ENCODE results near the gene GRWD1. TPM values are rescaled to one million over a fixed set of nuclear protein-coding genes. Genes with fewer than 3 reads are reported as not detected.
A peak's percentile ranks its signal among the peaks of the same experiment; 100 is the strongest.

The GRWD1 gene
- total and polyA plus RNA-seq, 2 of the 13 experiments (the other 11 are each of a cell fraction or from before 2014, with no cell fraction given): 10.8 to 46.6 TPM

DNA sequence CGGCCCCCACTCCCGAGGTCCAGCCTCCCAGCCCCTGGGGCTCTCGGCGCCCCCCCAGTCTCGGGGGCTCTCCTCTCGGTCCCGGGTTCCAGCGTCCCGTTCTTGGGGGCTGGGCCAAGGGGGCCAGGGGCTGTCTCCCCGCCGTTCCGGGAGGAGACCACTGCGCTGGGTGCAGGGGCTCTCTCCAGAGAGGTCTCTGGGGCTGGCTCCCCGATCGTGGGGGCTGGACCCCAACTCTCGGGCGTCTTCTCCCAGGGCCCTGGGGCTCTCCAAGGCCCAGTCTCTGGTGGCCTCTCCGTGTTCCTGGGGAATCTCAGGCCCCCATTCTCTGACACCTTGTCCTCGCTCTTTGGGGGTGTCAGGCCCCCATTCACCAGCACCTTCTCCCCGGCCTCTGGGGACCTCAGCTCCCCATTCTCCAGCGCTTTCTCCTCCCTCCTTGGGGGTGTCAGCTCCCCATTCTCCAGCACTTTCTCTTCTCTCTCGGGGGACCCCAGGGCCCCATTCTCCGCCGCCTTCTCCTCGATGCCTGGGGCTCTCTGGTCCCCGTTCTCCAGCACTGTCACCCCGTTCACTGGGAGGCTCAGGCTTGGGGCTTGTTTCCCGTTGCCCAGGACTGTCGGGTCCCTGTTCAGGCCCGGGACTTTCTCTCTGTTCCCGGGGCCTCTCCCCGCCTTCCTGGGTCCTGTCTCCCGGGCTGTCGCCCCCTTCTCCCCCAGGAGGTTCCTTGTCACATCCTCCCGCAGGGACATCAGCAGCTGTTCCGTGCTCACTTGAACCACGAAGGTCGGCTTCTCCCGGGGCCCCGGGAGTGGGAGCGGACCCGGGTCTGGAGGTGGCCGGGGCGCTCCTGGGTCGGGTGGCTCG is 52.2 kb downstream of the GRWD1 start:
- ChIA-PET CTCF (ENCODE audit: low intra/inter-chr PET ratio, low total read pairs) (no interaction called here), POLR2A (no interaction called here)
- Histone ChIP-seq H4K20me1 (ENCODE audit: insufficient read depth, low read length) (no peaks in the 10 kb centered on the region), H3K27me3 (ENCODE audit: control insufficient read depth in 1 of 2, insufficient read depth in 2 of 2, low read length in 2 of 2) (peaks cover 0 to 9% of the 10 kb centered on the region in 2 experiments; a peak in 1 of 5 replicates), H3K4me1 (ENCODE audit: insufficient read depth, low read length) (peaks cover 43% of the 10 kb centered on the region), H3K79me2 (ENCODE audit: insufficient read depth, low read length) (no peaks in the 10 kb centered on the region), H3K36me3 (replicated peaks in 1 of 2; ENCODE audit: control insufficient read depth in 1 of 2, insufficient read depth in 2 of 2, low read length in 2 of 2) (no peaks in the 10 kb centered on the region; a peak in 1 of 5 replicates), H3K27ac (ENCODE audit: extremely low read length, insufficient read depth, low read length) (no peak overlapping the region), H3K4me2 (ENCODE audit: low read depth, low read length) (peak overlapping the region; percentile 84), H2AFZ (ENCODE audit: low read length) (no peak overlapping the region), H3K4me3 (replicated peaks in 1 of 3; ENCODE audit: insufficient read depth in 1 of 3, low read depth in 2 of 3, low read length in 3 of 3) (peak overlapping the region in 2 of 3 experiments; percentile 38 to 64; a peak in 3 of 6 replicates), H3K9ac (ENCODE audit: insufficient read depth, low read depth, low read length) (peak overlapping the region; percentile 44; the same call in 1 of the 2 replicates), H3K9me3 (ENCODE audit: low read length) (no peaks in the 10 kb centered on the region)
- BruUV-seq (replicated peaks): no TSS peak
- WGBS (ENCODE audit: low lambda C conversion rate): 47% methylated on average over 26 of the region's 46 CpGs
- ATAC-seq: no peak
- in situ Hi-C loops (cut with HindIII; ENCODE audit: extremely low pct_ligation_motif_present, low pct_unique_long_range_greater_than_20kb): no loop called here
- no peak for FAIRE-seq
- intact Hi-C loops (cut with micrococcal nuclease; ENCODE audit: unreplicated experiment): no loop called here
- no peak for DNase-seq (ENCODE audit: low spot score)
- TF ChIP-seq ZSCAN9 (CRISPR knock-in tag; IDR thresholded peaks at IDR 0.05; ENCODE audit: borderline replicate concordance) (no peak), NFE2 (CRISPR knock-in tag; IDR thresholded peaks at IDR 0.05) (no peak), ZNF839 (CRISPR knock-in tag; IDR thresholded peaks at IDR 0.05; ENCODE audit: borderline replicate concordance) (no peak), MAF1 (CRISPR knock-in tag; IDR thresholded peaks at IDR 0.05; ENCODE audit: borderline replicate concordance) (no peak), SETDB1 (CRISPR knock-in tag; IDR thresholded peaks at IDR 0.05; ENCODE audit: borderline replicate concordance) (no peak), MIXL1 (CRISPR knock-in tag; IDR thresholded peaks at IDR 0.05) (no peak), KDM6A (CRISPR knock-in tag; IDR thresholded peaks at IDR 0.05; ENCODE audit: low read depth) (no peak), ZNF256 (CRISPR knock-in tag; conservative IDR thresholded peaks at IDR 0.05) (no peak), NR3C1 (CRISPR knock-in tag; IDR thresholded peaks at IDR 0.05) (no peak), GABPB1 (CRISPR knock-in tag; IDR thresholded peaks at IDR 0.05) (peak; percentile 1; the same call in 1 of the 2 replicates), STAT5B (CRISPR knock-in tag; IDR thresholded peaks at IDR 0.05) (no peak), NFKBIZ (CRISPR knock-in tag; IDR thresholded peaks at IDR 0.05) (no peak), CREB1 (IDR thresholded peaks at IDR 0.05) (no peak), CREB1 (CRISPR knock-in tag; IDR thresholded peaks at IDR 0.05) (no peak), ZNF83 (CRISPR knock-in tag; IDR thresholded peaks at IDR 0.05; ENCODE audit: borderline replicate concordance) (0 out of 2 replicates have a peak, but pooled peaks have one; percentile 2), GTF2F1 (IDR thresholded peaks at IDR 0.05; ENCODE audit: low read length) (no peak), ZNF768 (CRISPR knock-in tag; IDR thresholded peaks at IDR 0.05) (0 out of 2 replicates have a peak, but pooled peaks have one; percentile 5)
- TF ChIP-seq, protein P1, sequence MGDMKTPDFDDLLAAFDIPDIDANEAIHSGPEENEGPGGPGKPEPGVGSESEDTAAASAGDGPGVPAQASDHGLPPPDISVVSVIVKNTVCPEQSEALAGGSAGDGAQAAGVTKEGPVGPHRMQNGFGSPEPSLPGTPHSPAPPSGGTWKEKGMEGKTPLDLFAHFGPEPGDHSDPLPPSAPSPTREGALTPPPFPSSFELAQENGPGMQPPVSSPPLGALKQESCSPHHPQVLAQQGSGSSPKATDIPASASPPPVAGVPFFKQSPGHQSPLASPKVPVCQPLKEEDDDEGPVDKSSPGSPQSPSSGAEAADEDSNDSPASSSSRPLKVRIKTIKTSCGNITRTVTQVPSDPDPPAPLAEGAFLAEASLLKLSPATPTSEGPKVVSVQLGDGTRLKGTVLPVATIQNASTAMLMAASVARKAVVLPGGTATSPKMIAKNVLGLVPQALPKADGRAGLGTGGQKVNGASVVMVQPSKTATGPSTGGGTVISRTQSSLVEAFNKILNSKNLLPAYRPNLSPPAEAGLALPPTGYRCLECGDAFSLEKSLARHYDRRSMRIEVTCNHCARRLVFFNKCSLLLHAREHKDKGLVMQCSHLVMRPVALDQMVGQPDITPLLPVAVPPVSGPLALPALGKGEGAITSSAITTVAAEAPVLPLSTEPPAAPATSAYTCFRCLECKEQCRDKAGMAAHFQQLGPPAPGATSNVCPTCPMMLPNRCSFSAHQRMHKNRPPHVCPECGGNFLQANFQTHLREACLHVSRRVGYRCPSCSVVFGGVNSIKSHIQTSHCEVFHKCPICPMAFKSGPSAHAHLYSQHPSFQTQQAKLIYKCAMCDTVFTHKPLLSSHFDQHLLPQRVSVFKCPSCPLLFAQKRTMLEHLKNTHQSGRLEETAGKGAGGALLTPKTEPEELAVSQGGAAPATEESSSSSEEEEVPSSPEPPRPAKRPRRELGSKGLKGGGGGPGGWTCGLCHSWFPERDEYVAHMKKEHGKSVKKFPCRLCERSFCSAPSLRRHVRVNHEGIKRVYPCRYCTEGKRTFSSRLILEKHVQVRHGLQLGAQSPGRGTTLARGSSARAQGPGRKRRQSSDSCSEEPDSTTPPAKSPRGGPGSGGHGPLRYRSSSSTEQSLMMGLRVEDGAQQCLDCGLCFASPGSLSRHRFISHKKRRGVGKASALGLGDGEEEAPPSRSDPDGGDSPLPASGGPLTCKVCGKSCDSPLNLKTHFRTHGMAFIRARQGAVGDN (CRISPR knock-in tag; IDR thresholded peaks at IDR 0.05): peak; percentile 21; the same call in 1 of the 2 replicates
- TF ChIP-seq, protein P2, sequence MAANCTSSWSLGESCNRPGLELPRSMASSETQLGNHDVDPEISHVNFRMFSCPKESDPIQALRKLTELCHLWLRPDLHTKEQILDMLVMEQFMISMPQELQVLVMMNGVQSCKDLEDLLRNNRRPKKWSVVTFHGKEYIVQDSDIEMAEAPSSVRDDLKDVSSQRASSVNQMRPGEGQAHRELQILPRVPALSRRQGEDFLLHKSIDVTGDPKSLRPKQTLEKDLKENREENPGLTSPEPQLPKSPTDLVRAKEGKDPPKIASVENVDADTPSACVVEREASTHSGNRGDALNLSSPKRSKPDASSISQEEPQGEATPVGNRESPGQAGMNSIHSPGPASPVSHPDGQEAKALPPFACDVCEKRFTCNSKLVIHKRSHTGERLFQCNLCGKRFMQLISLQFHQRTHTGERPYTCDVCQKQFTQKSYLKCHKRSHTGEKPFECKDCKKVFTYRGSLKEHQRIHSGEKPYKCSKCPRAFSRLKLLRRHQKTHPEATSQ (CRISPR knock-in tag; IDR thresholded peaks at IDR 0.05; ENCODE audit: borderline replicate concordance): no peak

All from HepG2 (cell line).